GM18909 (cell line): ENCODE results near the gene HIF1AN.

Source experiments
- ATAC-seq: cut with Tn5 transposase; IDR thresholded peaks from one replicate; pipeline ENCODE4 v1.9.1; 2021; ENCODE audit warnings: mild to moderate bottlenecking; ENCODE audit not compliant: unreplicated experiment, poor library complexity

Gene HIF1AN

GRCh38 chr10:100535715-100536353 lies at the start of gene HIF1AN:
Gene HIF1AN (plus strand): TSS chr10:100535943. CDS start chr10:100535959, 16 bp downstream.
- peak; percentile 96 for ATAC-seq

- ATAC-seq: no peak
These were observed 48.2 kb upstream of the HIF1AN start for GRCh38 chr10:100487529-100487928.

DNA sequence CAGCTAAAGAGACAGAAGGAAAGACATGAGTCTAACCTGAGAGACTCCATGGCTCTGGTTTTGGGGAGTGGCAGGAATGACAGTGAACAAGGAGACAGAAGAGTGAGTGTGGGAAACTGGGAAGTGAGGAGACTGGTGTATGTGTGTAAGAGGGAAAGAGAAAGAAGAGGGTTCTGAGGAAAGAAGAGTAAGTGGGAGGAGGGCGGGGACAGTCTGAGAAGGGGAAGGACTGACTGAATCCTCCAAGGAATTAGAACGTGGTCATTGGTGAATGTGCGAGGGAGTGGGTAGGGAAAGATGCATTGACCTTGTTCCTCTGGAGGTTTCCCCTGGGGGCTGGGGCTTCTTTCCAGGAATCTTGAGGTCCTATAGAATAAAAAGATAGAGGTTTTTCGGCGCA lies 46.3 kb upstream of the HIF1AN start:
- no peak for ATAC-seq

DNA sequence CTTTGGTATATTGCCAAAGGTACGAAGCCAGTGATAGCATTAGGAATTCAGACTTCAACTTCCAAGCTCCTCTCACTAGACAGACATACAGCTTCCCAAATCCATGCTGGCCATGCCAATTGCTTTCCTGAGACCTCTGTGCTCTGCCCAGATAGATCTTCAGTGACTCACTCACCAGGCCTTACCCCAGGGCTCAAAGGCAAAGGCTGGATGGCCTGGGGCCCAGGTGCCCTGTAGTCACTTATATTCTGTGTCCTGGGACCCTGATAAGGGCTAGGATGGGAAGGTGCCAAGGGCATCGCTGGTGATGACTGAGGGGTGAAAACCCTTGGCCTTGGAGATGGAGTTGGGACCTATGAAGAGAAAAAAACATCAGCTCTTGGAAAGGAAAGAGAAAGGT lies 45.2 kb upstream of the HIF1AN start:
- ATAC-seq: no peak

GRCh38 chr10:100496567-100496966 lies 39.2 kb upstream of the HIF1AN start:
- no peak for ATAC-seq

DNA sequence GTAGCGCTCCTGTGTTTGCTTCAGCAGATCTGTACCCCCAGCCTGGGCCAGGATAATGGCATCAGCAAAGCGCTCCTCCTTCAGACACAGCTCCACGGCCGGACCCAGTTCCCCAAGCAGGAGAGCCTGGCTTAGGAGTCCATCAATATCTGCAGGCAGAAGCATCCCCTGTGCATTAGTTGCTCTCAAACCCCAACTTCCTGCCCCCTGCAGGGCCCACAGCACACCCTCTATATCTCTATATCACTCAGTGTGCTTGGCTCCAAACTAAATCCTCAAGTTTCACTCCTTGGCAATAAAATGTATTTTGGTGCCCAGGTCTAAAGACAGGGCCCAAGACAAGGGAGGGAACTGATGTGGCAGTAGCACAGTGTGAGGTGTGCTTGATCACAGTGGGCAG lies 37.7 kb upstream of the HIF1AN start:
- no peak for ATAC-seq

DNA sequence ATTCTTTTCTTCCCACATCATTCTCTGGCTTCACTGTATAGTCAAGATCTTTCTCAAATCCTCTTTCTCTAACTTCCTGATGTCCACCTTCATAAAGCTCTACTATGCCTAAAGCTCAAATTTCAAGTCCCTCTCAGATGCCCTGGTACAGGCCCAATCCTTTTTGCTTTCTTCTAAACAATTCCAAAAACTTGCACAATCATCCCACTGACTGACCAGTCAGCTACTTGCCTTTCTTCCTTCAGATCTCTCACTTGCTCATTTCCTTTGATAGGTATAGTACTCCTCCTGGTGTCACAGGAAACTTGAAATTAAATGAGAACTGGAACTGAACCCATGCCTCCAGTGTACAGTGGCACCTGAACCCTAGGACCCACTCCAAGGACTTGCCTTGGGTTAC lies 34.3 kb upstream of the HIF1AN start:
- no peak for ATAC-seq

GRCh38 chr10:100502926-100503494 lies 32.7 kb upstream of the HIF1AN start:
- ATAC-seq: no peak

GRCh38 chr10:100504096-100504495 lies 31.6 kb upstream of the HIF1AN start:
- no peak for ATAC-seq

DNA sequence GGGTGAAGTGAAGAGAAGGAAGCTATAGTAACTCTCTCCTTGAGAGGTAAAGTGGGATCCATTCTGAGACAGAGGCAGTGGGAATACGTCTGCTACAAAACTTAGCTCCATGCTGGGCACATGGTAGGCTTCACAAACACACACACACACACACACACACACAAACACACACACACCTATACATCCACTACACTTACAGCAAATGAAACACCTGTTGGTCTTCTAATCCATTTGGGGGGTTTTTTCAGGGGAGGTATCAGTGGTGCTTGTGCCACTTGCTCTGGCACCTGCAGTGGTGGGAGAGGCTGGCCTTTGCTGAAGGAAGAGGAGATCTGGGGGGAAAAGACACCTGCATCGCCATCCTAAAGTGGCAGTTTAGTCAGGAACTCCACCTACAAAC lies 30.6 kb upstream of the HIF1AN start:
- no peak for ATAC-seq

- ATAC-seq: no peak
These were observed 29.0 kb upstream of the HIF1AN start for GRCh38 chr10:100506596-100507356.

- no peak for ATAC-seq
These were observed 28.4 kb upstream of the HIF1AN start for GRCh38 chr10:100507357-100507732.

- no peak for ATAC-seq
These were observed 27.5 kb upstream of the HIF1AN start for GRCh38 chr10:100508266-100508665.

GRCh38 chr10:100508691-100509150 lies 27.0 kb upstream of the HIF1AN start:
- no peak for ATAC-seq

GRCh38 chr10:100509241-100509840 lies 26.4 kb upstream of the HIF1AN start:
- ATAC-seq: no peak

- ATAC-seq: no peak
These were observed 25.0 kb upstream of the HIF1AN start for GRCh38 chr10:100510533-100511308.

- ATAC-seq: no peak
These were observed 20.1 kb upstream of the HIF1AN start for GRCh38 chr10:100515612-100516011.

DNA sequence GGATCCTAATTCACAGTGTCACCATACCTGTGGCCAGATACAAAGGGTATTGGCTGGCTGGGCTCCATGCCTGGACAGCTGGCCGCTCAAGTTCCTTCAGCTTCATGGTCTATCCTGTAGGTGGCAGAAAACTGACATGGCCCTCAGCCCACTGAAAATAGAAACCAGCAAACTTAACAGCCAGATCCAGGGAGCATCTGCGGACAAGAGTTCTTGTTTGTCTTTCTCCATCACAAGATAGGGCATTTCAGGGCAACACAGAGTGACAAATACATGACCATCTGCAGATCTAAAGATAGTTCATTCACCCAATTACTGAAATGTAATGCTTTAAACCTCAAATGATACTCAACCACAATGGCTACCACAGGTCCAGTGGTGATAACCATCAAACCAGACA lies 18.9 kb upstream of the HIF1AN start:
- no peak for ATAC-seq

DNA sequence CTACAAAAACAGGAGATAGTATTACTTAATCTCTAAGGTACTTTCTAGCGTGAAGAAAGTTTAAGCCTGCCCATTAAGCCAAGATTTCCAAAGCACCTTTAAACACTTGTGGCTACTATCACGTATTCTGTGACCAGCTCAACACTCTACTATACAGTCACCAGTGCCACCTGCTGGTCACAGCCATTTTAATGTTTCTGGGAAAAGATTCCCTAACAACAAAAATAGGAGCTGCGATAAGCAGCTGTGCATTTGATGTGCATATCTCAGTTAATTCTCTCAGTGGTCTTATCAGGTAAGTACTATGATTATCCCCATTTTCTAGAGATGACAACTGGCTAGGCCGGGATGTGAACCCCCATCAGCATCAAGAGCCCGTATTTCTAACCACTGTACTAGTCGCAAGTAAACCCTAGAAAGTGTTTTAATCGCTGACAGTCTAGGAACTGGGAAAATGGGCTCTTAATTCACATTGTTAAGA lies 16.9 kb upstream of the HIF1AN start:
- no peak for ATAC-seq

DNA sequence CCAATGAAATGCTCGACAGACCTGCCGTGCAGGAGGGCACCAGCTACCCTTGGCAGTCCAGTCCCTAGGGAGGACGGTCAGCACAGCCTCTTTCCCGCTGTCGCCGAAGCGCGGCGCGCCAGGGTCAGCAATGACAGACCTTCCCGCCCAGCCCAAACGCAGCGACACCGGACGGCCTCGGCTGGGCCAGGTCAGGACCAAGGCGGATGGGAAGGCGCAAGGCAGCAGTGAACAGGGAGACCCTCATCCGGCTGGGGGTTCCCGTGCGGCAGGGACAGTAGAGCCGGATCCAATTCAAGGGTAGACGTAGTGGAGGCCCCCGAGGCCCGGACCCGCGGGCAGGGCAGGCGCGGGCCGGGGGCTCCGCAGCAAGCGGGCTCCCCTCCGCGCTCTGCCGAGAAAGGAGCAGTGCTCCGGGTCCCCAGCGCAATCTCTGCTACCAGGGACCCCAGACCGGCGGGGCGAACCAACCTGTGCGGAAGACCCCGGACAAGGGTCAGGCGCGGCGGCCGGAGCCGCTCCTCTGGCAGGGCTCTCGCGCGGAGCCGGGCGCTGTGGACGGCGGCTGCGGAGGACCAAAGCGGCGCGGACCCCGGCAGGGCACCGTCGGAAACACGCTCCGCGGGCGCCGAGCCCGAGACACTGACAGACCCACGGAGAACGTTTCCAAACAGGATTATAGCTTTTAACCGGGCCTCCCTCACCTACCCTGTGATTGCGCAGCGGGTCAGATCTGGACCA lies 16.3 kb upstream of the HIF1AN start, which contains the start of gene SEC31B:
Gene SEC31B, minus strand, starts transcription at position 551 of the 741 bp plus-strand sequence. CDS start 2,909 bp downstream, outside the sequence.
- no peak for ATAC-seq
